ENCODE results near the gene ATP6V0E1.

DNA sequence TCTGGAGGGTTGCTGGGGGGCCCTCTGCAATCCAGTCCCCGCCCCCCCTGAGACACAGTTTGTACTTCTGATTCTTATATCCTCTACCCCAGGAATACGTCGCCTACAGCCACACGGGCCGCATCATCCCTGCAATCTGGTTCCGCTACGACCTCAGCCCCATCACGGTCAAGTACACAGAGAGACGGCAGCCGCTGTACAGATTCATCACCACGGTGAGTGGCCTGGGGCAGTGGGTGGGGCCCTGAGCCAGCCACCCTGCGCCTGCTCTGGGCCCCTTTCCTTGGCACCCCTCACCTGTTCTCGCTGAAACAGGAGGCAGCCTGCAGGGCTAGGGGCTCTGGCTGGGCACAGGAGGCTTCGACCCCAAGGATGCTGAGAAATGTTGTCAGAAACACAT is 48.5 kb upstream of the ATP6V0E1 start:
- TF ChIP-seq POLR2A (IDR thresholded peaks at IDR 0.05; ENCODE audit: borderline replicate concordance, extremely low read depth, insufficient read depth, insufficient read length) (no peak), YY1 (IDR thresholded peaks at IDR 0.05; ENCODE audit: extremely low read depth, insufficient replicate concordance, low read depth, low read length) (no peak), EZH2phosphoT487 (IDR thresholded peaks at IDR 0.05; ENCODE audit: borderline replicate concordance) (no peak), EZH2 (IDR thresholded peaks at IDR 0.05) (no peak), JUND (IDR thresholded peaks at IDR 0.05) (no peak), POLR2AphosphoS5 (IDR thresholded peaks at IDR 0.05; ENCODE audit: low read depth, low read length) (no peak), FOSL1 (IDR thresholded peaks at IDR 0.05; ENCODE audit: low read depth) (no peak), SP1 (IDR thresholded peaks at IDR 0.05; ENCODE audit: low read depth) (no peak)
- TF ChIP-seq, protein P1, sequence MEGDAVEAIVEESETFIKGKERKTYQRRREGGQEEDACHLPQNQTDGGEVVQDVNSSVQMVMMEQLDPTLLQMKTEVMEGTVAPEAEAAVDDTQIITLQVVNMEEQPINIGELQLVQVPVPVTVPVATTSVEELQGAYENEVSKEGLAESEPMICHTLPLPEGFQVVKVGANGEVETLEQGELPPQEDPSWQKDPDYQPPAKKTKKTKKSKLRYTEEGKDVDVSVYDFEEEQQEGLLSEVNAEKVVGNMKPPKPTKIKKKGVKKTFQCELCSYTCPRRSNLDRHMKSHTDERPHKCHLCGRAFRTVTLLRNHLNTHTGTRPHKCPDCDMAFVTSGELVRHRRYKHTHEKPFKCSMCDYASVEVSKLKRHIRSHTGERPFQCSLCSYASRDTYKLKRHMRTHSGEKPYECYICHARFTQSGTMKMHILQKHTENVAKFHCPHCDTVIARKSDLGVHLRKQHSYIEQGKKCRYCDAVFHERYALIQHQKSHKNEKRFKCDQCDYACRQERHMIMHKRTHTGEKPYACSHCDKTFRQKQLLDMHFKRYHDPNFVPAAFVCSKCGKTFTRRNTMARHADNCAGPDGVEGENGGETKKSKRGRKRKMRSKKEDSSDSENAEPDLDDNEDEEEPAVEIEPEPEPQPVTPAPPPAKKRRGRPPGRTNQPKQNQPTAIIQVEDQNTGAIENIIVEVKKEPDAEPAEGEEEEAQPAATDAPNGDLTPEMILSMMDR (IDR thresholded peaks at IDR 0.05 in 2 of 3, conservative IDR thresholded peaks at IDR 0.05 in 1 of 3; ENCODE audit: borderline replicate concordance in 1 of 3, insufficient read depth in 1 of 3, low read depth in 2 of 3, low read length in 2 of 3), result no peak
- TF ChIP-seq, protein P2, sequence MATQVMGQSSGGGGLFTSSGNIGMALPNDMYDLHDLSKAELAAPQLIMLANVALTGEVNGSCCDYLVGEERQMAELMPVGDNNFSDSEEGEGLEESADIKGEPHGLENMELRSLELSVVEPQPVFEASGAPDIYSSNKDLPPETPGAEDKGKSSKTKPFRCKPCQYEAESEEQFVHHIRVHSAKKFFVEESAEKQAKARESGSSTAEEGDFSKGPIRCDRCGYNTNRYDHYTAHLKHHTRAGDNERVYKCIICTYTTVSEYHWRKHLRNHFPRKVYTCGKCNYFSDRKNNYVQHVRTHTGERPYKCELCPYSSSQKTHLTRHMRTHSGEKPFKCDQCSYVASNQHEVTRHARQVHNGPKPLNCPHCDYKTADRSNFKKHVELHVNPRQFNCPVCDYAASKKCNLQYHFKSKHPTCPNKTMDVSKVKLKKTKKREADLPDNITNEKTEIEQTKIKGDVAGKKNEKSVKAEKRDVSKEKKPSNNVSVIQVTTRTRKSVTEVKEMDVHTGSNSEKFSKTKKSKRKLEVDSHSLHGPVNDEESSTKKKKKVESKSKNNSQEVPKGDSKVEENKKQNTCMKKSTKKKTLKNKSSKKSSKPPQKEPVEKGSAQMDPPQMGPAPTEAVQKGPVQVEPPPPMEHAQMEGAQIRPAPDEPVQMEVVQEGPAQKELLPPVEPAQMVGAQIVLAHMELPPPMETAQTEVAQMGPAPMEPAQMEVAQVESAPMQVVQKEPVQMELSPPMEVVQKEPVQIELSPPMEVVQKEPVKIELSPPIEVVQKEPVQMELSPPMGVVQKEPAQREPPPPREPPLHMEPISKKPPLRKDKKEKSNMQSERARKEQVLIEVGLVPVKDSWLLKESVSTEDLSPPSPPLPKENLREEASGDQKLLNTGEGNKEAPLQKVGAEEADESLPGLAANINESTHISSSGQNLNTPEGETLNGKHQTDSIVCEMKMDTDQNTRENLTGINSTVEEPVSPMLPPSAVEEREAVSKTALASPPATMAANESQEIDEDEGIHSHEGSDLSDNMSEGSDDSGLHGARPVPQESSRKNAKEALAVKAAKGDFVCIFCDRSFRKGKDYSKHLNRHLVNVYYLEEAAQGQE (IDR thresholded peaks at IDR 0.05; ENCODE audit: low read depth), result no peak

Data from HCT116 (cell line).